ENCODE results near the gene MTCH2. TPM values are rescaled to one million over a fixed set of nuclear protein-coding genes. Genes with fewer than 3 reads are reported as not detected.
"Not testable (repeated sequence)": the region's sequence is repeated elsewhere in the genome, so short reads cannot be mapped to it uniquely, and the experiment has no call there.

MTCH2 gene
- polyA plus RNA-seq (ENCODE audit: insufficient read length in 4 of 4), result 100 to 1,000 TPM; 120 to 135 (median 126) TPM

DNA sequence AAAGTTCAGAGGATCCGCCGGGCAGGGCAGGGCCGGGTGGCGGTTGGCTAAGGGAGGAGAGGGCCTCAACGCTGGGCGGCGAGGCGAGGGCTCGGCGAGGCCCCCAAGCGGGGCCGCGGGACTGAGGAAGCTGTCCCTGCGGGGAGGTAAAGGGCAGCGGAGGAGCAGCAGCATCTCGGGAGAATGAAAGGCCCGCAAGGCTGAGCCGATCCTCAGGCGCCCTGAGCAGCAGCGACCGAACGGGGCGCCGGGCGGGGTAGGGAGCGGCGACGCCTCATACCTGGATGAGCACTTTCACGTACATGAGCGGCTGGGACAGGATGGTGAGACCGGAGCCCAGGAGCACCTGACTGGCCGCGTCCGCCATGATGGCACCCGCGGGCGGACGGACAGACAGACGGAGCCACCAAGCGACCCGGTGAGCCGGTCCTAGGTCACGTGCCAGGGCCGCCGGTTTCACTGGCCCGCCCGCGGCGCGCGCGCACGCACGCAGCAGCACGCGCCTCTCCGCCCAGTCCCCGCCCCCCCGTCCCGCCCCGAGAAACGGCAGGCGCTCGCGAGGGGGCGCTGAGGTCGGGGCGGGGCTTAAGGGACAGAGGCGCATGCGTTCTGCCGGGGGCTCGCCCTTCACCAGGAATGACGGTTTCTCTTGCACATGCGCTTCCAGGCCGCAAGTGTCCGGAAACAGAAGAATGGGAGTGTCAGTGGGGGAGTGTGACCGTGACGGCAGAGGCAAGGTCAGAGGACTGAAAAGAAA, at the start of gene MTCH2:
MTCH2 (minus strand) TSS at position 461 of the 757 bp plus-strand sequence; CDS start at position 367, 94 bp downstream.
- peak; percentile 94 to 95 (median 95) for DNase-seq (ENCODE audit: low read depth in 4 of 4, low spot score in 3 of 4)

DNA sequence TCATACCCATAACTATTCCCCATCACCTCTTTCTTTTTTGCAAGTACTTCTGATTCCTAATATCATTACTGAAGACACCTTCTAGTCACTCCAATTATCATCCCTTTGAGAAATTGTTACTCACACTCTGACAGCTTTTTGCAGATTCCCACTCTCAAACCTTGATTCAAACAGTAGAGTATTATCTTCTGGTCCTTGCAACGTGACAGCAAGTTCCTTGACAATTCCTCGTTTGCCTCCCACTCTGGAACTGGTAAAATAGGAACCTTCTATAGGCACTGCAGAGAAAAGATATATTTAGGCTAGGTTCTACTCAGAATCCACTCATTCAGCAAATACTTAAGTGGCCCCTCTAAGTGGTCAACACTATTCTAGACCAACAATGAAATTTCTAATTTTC, 49.6 kb upstream of the MTCH2 start:
- DNase-seq (ENCODE audit: low read depth in 4 of 4, low spot score in 3 of 4), result no peak

DNA sequence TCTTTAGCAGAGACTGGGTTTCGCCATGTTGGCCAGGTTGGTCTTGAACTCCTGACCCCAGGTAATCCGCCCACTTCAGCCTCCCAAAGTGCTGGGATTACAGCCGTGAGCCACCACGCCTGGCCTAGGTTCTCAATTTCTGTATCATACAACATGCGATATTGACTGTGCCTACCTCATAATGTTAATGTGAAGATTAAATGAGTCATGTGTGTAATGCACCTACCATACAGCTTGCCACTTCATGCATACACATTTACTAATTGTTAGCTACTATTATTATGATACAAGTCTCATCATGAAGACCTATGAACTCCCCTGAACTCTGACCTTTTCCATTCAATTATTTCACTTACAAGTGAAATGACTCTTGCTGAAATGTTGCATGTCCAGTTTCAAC, 47.1 kb upstream of the MTCH2 start:
- DNase-seq (ENCODE audit: low read depth in 4 of 4, low spot score in 3 of 4), result no peak

DNA sequence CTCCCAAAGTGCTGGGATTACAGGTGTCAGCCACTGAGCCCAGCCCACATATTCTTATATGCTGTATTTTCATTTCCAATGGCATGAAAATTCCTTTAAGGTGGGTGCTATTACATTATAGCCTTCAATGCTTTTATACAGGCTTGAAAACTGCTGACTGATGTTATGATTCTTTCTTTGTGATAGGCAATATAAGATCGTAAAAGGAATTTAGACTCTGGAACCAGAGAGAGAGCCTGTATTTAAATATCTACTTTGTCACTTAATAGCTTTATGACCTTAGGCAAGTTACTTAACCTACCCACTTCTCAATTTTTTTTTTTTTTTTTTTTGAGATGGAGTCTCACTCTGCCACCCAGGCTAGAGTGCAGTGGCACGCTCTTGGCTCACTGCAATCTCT, 46.6 kb upstream of the MTCH2 start:
- DNase-seq (ENCODE audit: low read depth in 4 of 4, low spot score in 3 of 4), result no peak

DNA sequence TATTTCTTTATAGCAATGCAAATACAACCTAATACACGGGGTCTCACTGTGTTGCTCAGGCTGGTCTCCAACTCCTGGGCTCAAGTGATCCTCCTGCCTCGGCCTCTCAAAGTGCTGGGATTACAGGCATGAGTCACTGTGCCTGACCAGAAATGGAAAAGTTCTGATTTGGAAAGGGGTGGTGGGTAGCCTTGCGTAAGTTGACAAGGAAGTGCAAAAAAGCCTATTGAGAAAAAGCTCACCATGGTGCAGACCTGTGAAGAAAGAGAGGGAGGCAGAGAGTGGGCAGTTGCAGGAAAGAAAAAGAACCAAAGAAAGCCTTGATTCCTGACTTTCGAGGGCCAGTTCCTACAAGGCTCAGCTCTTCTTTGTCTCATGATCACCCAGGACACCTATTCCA, 45.8 kb upstream of the MTCH2 start:
- DNase-seq (ENCODE audit: low read depth in 4 of 4, low spot score in 3 of 4), result no peak

DNA sequence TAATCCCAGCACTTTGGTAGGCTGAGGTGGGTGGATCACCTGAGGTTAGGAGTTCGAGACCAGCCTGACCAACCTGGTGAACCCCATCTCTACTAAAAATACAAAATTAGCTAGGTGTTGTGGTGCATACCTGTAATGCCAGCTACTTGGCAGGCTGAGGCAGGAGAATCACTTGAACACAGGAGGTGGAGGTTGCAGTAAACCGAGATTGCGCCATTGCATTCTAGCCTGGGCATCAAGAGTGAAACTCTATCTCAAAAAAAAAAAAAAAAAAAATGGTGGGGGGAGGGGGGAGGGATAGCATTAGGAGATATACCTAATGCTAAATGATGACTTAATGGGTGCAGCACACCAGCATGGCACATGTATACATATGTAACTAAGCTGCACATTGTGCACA, 44.3 kb upstream of the MTCH2 start:
- not testable (repeated sequence) for DNase-seq (ENCODE audit: low read depth in 4 of 4, low spot score in 3 of 4)

DNA sequence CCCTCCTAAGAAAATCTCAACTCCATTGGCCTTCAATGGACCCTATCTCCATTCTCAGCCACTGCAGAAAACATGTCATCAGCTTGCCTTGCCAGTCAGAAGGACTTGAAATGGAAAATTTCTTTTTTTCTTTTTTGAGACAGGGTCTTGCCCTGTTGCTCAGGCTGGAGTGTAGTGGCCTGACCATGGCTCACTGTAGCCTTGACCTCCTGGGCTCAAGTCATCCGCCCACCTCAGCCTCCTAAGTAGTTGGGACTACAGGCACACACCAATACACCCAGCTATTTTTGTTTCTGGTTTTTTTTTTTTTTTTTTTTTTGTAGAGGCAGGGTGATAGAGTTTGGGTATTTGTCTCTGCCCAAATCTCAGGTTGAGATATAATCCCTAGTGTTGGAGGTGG, 43.8 kb upstream of the MTCH2 start:
- DNase-seq (ENCODE audit: low read depth in 4 of 4, low spot score in 3 of 4), result no peak

DNA sequence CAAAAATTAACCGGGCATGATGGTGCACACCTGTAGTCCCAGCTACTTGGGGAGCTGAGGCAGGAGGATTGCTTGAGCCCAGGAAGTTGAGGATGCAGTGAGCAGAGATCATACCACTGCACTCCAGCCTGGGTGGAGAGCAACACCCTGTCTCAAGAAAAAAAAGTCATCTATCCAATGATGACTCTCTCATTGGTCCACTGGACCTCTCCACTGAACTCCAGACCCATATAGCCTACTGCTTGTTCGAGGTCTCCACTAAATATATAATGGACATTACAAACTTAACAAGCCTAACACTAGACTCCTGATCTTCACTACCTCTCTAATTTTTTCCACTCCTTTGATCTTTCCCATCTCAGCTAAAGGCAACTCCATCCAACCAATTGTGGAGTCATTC, 33.5 kb upstream of the MTCH2 start:
- DNase-seq (ENCODE audit: low read depth in 4 of 4, low spot score in 3 of 4), result no peak

DNA sequence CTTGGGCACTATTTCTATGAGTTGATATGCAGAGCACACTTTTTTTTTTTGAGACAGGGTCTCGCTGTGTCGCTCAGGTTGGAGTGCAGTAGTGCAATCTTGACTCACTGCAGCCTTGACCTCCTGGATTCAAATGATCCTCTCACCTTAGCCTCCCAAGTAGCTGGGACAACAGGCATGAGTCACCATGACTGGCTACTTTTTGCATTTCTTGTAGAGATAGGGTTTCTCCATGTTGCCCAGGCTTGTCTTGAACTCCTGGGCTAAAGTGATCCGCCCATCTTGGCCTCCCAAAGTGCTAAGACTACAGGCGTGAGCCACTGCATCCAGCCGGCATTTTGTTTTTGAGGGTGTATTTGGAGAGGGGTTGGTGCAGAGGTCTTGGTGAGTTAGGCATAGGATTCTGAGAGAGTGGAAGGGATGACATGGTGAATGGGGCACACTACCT, 29.9 kb upstream of the MTCH2 start:
- DNase-seq (ENCODE audit: low read depth in 4 of 4, low spot score in 3 of 4), result no peak

DNA sequence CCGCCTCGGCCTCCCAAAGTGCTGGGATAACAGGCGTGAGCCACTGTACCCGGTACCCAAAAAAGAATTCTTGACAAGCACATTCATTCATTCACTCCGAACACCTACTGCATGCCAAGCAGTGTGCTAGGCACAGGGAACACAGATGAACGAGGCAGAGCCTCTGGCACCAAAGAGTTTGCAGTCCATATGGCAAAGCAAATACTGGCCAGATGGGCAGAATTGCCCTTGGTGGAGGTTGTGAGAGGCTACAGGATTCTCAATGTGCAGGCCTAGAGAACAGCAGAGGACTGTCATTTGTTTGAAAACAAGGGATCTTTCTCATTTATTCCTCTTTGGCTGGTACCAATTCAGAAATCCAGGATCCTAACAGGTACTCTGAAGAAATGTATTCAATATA, 27.5 kb upstream of the MTCH2 start:
- DNase-seq (ENCODE audit: low read depth in 4 of 4, low spot score in 3 of 4), result no peak

DNA sequence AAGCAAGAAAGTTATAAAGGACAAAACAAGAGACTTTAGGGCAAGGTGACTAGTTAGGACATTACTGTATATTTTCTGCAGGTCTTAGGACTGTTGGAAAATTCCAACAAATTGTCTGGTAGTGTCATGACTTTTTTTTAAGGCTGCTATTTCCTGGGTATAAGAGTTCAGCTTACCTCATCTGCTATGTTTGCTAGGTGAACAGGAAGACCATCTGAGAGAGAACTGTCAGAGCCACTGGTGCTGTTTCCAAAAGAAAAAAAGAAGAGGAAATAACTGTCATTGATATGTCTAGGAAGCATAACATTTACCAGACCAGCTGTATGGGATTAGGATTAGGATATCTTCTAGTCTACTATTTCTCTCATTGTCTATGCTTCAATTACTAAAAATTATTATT, 26.3 kb upstream of the MTCH2 start:
- no peak for DNase-seq (ENCODE audit: low read depth in 4 of 4, low spot score in 3 of 4)

DNA sequence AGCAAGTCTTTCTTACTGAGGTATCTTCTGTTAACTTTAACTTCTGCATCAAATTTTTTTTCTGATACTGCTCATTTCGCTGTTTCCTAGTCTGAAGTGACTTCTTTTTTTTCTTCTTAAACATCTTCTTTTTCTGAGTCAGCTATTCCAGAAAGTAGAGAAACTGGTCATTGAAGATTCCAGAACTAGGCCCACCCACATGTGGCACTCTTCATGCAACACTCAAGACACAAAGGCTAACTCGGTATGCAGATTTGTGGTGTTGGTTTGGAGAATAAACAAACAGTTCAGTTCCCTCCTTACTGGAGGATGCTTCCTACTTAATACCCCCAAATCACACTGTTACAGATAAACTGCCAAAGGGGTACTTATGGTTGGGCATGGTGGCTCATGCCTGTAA, 25.2 kb upstream of the MTCH2 start:
- DNase-seq (ENCODE audit: low read depth in 4 of 4, low spot score in 3 of 4), result no peak

DNA sequence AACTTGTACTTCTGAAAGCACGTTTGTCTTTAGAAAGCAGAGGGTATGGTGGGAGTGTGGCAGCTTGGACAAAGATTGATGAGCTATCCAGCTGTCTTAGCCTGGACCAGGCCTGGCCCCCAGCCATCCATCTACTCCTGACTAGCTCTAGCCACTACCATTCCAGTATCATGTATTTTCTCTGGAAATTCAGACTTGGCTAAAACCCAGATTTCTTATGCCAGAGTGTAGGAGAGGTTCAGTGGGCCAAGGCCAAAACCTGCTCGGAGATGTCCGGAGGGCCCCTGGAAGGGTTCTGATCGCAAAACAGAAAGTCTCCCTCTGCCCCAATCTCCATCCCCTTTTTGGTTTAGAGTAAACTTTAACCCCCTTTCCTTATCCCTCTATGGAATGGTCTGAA, 24.8 kb upstream of the MTCH2 start:
- peak in 1 of 4 donors; percentile 10 for DNase-seq (ENCODE audit: low read depth in 4 of 4, low spot score in 3 of 4)

DNA sequence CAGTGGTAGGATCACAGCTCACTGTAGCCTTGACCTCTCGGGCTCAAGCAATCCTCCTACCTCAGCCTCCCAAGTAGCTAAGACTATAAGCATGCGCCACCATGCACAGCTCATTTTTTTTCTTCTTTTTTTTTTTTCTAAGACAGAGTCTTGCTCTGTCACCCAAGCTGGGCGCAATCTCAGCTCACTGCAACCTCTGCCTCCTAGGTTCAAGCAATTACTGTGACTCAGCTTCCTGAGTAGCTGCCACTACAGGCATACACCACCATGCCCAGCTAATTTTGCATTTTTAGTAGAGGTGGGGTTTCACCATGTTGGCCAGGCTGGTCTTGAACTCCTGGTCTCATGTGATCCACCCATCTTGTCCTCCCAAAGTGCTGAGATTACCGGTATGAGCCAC, 22.6 kb upstream of the MTCH2 start:
- DNase-seq (ENCODE audit: low read depth in 4 of 4, low spot score in 3 of 4), result not testable (repeated sequence)

DNA sequence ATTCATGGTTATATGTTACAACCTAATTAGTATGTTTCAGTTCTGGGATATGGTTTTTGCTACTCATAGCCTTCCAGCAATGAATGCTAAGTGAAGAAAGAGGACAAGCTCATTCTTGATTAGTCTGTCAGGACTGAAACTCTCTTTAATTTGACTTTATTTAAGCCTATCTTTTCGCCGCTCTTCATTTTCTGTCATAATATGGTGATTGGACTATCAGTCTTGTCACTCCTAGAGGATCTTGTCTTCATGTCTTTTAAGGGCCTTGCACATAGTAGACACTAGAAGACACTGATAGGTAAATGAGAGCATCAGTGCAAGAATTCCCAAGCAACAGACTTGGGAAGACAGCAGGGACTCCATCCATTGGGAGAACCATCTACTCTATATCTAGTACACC, 18.9 kb upstream of the MTCH2 start:
- DNase-seq (ENCODE audit: low read depth in 4 of 4, low spot score in 3 of 4), result no peak

DNA sequence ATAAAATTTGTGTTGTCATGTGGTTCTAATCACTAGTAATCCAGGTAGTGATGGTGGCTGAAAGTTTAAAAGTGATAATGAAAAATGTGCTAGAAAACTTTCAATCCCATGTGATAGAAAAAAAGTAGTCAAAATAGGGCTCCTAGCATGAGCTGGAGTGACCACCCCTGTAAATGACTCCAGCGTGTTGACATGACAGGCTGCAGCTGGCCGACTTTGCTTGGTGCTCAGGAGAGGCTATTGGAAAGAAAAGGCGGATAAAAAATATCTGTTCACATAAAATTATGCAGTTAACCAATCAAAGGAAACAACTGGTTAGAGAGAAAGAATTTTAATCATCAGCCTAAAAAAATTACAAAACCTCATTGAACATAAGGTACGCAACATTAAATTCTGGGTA, 16.9 kb upstream of the MTCH2 start:
- DNase-seq (ENCODE audit: low read depth in 4 of 4, low spot score in 3 of 4), result peak in 2 of 4 donors; percentile 33 to 52

DNA sequence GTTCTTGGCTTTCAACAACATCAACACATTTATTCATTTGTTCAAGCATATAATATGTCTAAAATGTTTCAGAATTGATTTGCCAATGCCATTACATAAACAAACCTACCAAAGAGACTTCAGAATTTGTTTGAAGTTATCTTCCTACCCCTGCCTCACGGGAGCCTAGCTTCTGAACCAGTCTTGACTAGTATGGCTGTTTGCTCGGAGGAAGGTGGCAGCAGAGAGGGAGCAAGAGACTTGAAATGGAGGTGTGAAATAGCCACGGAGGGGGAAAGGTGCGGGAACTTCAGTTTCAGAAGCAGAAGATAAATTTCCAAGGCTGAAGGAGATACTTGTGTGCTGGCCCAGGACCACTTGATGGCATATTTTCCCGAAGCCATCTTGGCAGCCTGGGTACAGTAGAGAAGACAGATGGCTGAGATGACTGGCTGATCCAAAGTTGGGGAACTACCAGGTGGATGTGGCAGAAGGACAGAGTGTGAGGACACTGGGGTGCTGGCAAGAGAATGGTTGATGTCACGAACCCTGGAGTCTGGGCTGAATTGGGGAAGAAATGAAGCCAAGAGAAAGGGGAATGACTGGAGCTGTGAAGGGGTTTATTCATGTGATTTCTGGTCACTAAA, 14.0 kb upstream of the MTCH2 start:
- DNase-seq (ENCODE audit: low read depth in 4 of 4, low spot score in 3 of 4), result no peak

DNA sequence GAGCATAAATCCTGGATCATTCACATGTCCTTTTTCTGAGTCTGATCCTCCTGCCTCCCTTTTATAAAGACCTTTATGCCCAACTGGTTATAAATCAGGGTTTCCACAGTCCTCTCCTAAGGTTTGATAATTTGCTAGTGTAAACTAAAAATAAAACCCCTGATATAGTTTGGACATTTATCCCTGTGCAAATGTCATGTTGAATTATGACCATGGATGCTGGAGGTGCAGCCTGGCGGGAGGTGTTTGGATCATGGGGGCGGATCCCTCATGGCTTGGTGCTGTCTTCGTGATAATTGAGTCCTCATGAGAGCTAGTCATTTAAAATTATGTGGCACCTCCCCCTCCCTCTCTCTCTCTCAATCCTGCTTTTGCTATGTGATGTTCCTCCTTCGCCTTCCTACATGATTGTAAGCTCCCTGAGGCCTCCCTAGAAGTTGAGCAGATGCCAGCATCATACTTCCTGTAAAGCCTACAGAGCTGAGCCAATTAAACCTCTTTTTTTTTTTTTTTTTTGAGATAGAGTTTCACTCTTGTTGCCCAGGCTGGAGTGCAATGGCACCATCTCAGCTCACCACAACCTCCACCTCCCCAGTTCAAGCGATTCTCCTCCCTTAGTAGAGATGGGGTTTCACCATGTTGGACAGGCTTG, 9.6 kb upstream of the MTCH2 start:
- no peak for DNase-seq (ENCODE audit: low read depth in 4 of 4, low spot score in 3 of 4)

DNA sequence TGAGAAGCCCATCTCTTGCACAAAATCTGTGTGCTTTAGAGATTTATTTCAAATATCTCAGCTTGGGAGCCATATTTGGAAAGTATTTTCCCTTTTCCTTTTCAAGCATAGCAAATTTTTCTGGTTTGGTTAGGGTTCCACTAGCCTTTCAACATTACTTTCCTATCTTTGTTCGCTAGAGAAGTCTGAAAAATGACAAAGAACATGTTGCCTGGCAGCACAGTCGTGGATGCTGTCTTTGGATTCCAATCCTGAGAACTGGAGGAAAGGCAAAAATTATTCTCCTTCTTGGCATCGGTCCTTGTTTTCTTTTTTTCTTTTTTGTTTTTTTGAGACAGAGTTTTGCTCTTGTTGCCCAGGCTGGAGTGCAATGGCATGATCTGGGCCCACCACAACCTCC, 6.9 kb upstream of the MTCH2 start:
- no peak for DNase-seq (ENCODE audit: low read depth in 4 of 4, low spot score in 3 of 4)

DNA sequence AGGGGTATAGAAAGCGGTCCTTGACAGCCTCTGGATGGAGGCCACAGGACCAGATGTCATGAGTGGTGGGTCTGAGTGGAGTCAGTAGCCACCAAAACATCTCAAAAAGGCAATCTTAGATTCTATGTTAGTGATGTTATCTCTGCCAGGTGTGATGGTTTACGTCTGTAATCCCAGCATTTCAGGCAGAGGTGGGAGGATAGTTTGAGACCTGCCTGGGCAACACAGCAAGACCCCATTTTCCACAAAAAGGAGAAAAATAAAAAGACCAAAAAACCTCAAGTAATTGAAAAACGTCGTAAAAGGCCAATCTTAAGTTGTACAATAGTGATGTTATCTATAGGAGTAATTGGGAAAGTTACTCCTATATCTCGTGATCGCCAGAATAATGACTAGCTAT, 3.7 kb upstream of the MTCH2 start:
- no peak for DNase-seq (ENCODE audit: low read depth in 4 of 4, low spot score in 3 of 4)

DNA sequence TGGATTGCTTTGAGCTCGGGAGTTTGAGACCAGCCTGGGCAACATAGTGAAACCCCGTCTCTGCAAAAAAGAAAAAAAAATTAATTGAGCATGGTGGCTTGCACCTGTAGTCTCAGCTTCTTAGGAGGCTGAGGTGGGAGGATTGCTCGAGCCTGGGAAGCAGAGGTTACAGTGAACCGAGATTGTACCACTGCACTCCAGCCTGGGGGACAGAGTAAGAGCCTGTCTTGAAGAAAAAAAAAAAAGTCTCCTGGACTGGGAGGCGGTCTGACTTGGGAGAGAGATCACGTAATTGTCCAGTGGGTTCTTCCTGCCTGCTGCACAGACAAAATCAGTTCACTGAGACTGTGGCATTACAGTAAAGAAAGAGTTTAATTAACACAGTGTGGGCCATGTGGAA, 3.1 kb upstream of the MTCH2 start:
- DNase-seq (ENCODE audit: low read depth in 4 of 4, low spot score in 3 of 4), result no peak

DNA sequence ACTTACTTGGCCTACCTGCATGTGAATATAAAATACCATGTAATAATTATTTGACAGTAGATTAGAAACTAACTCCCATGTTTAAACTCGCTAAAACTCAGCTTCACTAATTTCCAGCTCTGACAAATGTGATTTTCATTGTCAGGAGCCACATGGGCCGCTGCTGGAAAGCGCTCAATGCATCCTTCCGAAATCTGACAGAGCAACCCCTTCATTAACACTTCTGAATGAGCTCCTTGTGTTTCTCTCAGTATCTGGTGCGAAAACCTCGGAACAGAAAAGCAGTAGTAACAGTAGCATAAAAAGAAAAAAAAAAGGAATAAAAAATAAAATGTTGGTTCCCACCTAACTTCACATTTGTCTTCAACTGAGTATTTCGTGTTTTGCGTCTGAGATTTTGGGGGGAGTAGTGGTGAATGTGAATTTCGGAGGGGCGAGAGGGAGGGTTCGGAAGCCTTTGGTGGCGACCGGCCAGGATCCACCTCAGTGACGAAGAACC, 710 bp downstream of the MTCH2 start:
- DNase-seq (ENCODE audit: low read depth in 4 of 4, low spot score in 3 of 4), result peak in 2 of 4 donors; percentile 8 to 12
